GM21526 (cell line): ENCODE measurements around the gene COMTD1.

Experiments
- ATAC-seq: cut with Tn5 transposase; IDR thresholded peaks from one replicate; pipeline ENCODE4 v1.9.1; 2021; ENCODE audit warnings: moderate library complexity; ENCODE audit not compliant: unreplicated experiment, low FRiP score

COMTD1 gene

GRCh38 chr10:75245354-75246250 is 9.8 kb upstream of the COMTD1 start:
- no peak for ATAC-seq

- no peak for ATAC-seq
Observed at GRCh38 chr10:75244487-75245353, 9.0 kb upstream of the COMTD1 start.

GRCh38 chr10:75243426-75243825 is 7.7 kb upstream of the COMTD1 start:
- ATAC-seq = no peak

- no peak for ATAC-seq
Observed at GRCh38 chr10:75240329-75241076, 4.7 kb upstream of the COMTD1 start.

- no peak for ATAC-seq
Observed at GRCh38 chr10:75239096-75239790, 3.5 kb upstream of the COMTD1 start.

GRCh38 chr10:75238182-75239095 is 2.7 kb upstream of the COMTD1 start:
- no peak for ATAC-seq

GRCh38 chr10:75236178-75236825 is 545 bp upstream of the COMTD1 start:
- peak; percentile 0 for ATAC-seq

GRCh38 chr10:75234683-75235374 is 928 bp downstream of the COMTD1 start:
- peak; percentile 1 for ATAC-seq

- ATAC-seq = peak; percentile 46
Observed at GRCh38 chr10:75234017-75234682, 1.6 kb downstream of the COMTD1 start.

GRCh38 chr10:75233444-75234016 is 2.2 kb downstream of the COMTD1 start:
- ATAC-seq = no peak

- ATAC-seq = no peak
Observed at GRCh38 chr10:75231672-75232581, 3.8 kb downstream of the COMTD1 start.

- ATAC-seq = peak; percentile 32
Observed at GRCh38 chr10:75230600-75231038, 5.1 kb downstream of the COMTD1 start.

- ATAC-seq = no peak
Observed at GRCh38 chr10:75229971-75230370, 5.8 kb downstream of the COMTD1 start.

- no peak for ATAC-seq
Observed at GRCh38 chr10:75228834-75229233, 6.9 kb downstream of the COMTD1 start.

GRCh38 chr10:75228278-75228677 is 7.5 kb downstream of the COMTD1 start:
- no peak for ATAC-seq

GRCh38 chr10:75226656-75227055 is 9.1 kb downstream of the COMTD1 start:
- no peak for ATAC-seq
